B cell (primary cell): ENCODE data around the gene NCCRP1.

Experiments
- CTCF ChIP-seq: fragments of 200-600 bp; IDR thresholded peaks from one replicate; pipeline ENCODE4 v1.8.0; 2022; ENCODE audit warnings: antibody characterized with exemption, mild to moderate bottlenecking
- EZH2 ChIP-seq: IDR thresholded peaks from 2 replicates; pipeline ENCODE4 v1.6.1; 2012; ENCODE audit warnings: borderline replicate concordance, low read depth, mild to moderate bottlenecking, moderate library complexity, low read length; ENCODE audit not compliant: insufficient read depth, poor library complexity, severe bottlenecking

DNA sequence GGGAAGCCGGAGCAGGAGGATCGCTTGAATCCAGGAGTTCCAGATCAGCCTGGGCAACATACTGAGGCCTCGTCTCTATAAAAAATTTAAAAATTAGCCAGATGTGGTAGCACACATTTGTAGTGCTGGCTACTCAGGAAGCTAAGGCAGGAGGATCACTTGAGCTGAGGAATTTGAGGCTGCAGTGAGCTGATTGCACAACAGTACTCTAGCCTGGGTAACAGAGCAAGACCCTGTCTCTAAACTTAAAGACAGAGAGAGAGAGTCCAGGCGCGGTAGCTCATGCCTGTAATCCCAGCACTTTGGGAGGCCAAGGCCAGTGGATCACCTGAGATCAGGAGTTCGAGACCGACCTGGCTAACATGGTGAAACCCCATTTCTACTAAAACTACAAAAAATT lies 43.7 kb downstream of the NCCRP1 start:
- TF ChIP-seq CTCF (no peak), EZH2 (no peak)
